ENCODE measurements around the gene U2AF2.

DNA sequence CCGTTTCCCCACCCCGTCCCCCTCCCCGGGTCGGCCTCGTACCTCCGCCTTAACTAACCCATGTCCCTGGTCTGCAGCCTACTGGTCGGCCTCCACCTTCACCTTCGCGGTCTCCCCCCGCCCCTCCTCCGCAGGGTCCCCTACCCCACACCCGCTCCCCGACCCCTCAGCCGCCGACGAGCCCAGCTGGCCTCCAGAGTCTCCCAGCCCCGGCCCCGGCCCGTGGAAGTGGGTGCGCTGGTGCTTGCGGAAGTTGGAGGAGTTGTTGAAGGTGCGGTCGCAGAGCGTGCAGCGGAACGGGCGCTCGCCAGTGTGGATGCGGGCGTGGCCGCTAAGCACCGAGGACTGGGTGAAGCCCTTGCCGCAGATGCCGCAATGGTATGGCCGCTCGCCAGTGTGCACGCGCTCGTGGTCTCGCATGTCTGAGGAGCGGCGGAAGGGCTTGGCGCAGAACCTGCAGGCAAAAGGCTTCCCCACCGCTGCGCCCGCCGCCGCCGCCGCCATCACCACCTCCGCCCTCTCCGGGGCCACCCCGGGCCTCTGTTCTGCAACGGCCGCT lies 33.1 kb upstream of the U2AF2 start:
- TF ChIP-seq CTCF (IDR thresholded peaks at IDR 0.05; ENCODE audit: low read length), result no peak
- no peak for TF ChIP-seq EZH2 (IDR thresholded peaks at IDR 0.05; ENCODE audit: borderline replicate concordance, low read length)
